HG03135 (cell line): Measurements from ENCODE around the gene BOLA1.
"Not testable (repeated sequence)": the region's sequence is repeated elsewhere in the genome, so short reads cannot be mapped to it uniquely, and the experiment has no call there.

Source experiments
- ATAC-seq: cut with Tn5 transposase; IDR thresholded peaks from one replicate; pipeline ENCODE4 v1.9.1; 2021; ENCODE audit warnings: mild to moderate bottlenecking, moderate library complexity; ENCODE audit not compliant: unreplicated experiment

Gene BOLA1, protein sequence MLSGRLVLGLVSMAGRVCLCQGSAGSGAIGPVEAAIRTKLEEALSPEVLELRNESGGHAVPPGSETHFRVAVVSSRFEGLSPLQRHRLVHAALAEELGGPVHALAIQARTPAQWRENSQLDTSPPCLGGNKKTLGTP

DNA sequence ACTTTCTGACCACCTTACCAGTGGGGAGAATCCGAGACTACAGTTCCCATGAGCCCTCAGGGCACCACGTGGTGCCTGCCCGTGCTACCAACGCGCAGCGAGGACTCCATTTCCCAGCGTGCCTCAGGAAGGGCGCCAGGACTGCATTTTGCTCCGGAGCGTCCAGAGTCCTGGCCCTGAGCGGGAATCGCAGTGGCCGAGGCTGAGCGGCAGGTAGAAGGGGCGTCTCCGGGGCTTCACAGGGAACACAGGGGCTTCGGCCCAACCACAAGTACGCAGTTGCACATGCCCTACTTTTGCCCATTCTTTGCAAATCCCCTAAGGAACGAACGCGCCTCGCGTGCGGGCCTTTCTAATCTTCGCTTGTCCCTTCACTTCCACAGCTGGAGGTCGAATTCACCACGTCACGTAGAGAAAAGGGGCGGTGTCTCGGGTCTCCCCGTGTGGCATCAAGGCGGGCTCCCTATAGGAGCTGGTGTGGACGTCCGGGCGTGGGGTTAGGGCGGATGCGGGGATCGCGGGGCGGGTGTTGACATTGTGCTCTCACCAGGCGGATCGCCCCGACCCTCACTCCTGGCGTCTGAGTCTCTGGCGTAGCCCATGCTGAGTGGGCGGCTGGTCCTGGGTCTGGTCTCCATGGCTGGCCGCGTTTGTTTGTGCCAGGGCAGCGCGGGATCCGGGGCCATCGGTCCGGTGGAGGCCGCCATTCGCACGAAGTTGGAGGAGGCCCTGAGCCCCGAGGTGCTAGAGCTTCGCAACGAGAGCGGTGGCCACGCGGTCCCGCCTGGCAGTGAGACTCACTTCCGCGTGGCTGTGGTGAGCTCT lies at the start of gene BOLA1:
Gene BOLA1 (plus strand): TSS at position 109 of the 825 bp plus-strand sequence. CDS start 492 bp downstream, at position 601.
- ATAC-seq, result peak; percentile 90

DNA sequence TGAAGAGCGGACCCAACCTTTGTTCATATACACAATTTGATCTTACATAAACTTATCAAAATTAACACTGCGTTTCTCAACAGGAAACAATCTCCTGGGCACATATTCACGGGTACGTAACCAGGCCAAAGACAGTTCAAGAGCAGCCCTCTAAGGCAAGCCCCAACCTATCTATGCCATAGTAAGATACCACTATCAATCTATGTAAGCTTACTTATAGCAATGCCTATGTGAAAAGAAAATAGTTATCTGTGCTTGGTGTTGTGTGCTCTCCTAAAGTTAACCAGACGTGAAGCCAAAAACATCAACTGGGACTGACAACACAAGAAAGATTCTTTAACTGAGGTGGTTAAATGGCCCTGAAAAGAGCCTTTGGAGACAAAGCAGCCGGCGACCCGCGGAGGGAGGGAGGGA lies 49.4 kb upstream of the BOLA1 start:
- no peak for ATAC-seq

DNA sequence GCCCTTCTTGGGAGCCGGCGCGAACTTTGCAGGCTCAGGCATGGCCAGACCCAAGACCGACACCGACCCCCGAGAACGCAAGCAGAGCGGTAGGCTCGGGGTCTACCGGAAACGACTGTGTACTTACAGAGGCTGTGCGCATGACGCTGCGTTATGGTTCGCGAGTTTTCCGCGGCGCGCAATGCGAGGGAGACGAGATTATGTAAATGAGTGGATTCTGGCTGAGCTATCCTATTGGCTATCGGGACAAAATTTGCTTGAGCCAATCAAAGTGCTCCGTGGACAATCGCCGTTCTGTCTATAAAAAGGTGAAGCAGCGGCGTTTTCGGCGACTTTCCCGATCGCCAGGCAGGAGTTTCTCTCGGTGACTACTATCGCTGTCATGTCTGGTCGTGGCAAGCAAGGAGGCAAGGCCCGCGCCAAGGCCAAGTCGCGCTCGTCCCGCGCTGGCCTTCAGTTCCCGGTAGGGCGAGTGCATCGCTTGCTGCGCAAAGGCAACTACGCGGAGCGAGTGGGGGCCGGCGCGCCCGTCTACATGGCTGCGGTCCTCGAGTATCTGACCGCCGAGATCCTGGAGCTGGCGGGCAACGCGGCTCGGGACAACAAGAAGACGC lies 48.5 kb upstream of the BOLA1 start:
- ATAC-seq, result peak; percentile 59

DNA sequence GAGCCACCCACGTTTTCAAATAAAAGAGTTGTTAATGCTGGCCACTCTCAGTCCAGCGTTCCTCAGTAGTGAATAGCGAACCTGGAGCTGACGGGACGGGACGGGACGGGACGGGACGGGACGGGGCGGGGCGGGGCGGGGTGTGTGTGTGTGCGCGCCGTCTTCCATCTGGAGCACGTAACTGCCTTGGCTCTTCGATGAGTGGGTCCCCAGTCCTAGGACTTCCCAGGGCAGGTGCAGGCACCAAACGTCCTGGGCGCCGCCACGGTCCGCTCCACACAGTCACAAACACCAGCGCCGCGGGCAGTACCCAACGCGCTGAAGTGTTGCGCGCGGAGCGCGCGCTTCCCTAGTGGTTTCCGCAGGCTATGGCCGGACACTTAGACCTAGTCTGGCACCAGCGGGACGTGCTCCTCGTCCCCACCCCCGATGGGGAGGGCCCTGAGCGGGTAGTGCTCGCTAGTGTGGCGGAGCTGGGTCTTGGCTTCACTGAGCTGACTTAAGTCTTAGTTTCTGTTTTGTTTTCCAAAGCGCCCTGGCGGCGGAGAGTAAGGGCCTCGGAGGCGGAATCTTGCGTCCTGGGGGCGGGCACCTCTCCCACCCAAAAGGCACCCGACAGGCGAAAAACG lies 47.7 kb upstream of the BOLA1 start:
- peak; percentile 37 for ATAC-seq

DNA sequence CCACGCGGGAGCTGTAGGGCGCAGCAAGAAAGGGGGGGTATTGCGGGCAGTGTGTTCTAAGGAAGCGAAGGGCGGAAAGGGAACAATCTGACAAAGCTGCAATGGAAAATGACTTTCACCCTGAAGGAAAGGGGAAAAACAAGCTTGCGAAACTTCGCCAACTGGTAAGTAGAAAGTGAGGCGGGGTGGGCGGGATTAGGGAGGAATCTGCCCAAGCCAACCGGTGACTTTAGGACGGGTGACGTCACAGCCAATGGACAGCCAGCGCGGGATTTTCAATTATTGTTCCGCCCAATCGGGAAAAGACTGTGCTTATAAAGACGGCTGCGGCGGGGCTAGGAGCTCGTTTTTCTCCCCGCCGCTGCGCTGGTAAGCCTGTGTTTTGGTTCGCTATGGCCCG lies 47.1 kb upstream of the BOLA1 start:
- ATAC-seq, result peak; percentile 22

DNA sequence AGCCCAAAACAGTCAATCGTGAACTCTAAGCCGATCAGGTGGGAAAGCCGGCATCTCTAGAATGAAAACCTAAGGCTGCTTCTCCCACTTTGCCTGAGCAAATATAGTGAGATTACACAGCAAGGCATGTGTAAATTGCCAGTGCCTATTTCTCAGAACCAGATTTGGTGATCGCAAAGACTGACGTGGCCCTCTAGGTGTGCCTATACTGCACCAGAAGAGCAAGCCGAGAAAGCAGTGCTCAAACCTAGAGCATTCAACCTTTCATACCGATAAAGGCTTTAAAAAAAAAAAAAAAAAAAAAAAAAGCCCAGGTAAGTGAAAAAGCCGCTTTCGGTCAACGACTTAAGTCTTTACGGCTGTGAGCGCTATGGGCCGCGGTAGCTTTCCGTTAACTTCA lies 39.1 kb upstream of the BOLA1 start:
- not testable (repeated sequence) for ATAC-seq

DNA sequence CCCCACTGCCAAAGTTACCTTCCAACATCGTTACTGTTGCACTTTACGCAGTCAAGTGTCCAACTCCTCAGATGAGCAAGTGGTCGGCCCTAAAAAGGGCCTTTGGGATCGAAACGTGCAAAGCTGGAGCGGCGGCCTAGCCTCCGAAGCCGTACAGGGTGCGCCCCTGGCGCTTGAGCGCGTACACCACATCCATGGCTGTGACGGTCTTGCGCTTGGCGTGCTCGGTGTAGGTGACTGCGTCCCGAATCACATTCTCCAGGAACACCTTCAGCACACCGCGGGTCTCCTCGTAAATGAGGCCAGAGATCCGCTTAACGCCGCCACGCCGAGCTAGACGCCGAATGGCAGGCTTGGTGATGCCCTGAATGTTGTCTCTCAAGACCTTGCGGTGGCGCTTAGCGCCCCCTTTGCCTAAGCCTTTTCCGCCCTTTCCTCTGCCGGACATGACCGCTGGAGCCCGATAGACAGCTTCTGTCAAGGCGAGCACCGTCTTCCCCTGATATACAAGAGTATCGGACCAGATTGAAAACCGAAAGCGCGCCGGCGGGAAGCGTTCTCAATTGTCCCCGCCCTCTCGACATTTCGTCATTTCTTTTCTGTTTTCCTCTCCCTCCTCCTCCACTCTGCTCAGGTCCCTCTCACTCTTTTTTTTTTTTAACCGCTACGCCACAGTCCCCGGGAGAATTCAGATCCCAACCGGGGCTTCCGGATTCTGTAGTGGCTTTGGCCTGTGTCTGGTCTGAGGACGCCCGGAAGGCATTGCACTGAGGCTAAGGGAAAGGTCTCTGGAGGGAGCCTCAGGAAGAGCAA lies 38.5 kb upstream of the BOLA1 start:
- ATAC-seq, result peak; percentile 66

DNA sequence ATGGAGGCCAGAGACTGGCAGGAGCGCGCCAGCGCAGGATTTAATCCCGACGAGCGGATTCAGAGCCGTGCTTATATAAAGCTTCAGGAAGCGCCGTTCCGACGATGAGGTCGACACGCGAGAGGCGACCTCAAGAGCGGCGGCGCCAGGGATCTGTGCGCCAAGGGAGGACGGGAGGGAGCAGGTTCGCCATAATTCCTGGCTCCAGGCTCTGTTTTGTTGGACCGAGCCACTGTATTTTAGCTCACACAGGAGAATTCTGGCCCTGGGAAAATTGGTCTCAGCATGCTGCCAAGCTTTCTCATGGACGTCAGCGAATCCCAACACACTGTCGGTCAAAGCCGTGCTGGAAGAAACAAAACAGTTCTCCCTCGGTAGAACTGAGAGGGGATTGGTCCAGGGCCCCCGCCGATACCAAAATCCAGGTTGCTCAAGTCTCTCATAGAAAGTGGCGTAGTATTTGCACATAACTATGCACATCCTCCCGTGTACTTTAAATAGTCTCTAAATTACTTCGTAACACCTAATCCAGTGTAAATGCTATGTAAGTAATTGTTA lies 37.8 kb upstream of the BOLA1 start:
- peak; percentile 6 for ATAC-seq

DNA sequence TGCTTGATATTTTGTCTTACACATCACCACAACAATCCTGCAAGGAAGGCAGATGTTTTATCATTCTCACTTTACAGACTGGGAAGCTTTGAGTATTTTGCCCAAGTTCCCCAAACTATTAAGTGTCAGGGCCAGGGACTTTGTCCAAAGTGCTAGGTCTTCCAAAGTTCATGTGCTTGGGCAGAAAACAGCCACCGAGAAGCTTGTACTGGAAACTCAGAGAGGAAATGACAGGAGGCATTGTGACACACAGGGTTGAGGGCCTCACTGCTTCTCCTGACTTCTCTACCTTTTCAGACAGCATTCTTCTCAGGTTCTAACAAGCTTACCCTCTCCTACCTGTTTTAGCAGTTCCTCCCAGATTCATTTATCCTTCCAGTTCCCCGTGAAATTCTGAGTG lies 32.5 kb upstream of the BOLA1 start:
- ATAC-seq, result not testable (repeated sequence)

DNA sequence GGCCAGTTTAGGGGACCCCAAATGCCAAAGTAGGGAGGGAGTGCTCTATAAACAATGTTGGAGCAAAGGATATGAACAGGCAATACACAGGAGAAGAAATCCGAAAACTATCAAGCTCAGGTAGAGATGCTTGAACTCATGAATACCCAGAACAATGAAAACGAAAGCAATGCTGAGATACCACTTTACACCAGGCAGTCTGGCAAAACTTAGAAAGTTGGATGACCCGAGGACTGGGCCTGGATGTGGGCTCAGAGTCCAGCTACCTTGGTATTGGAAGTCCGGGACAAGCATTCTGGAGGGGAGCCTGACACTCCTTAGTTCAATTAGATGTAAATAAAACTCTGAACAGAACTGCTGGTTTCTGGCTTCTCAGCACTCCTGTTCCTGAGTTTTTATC lies 26.3 kb upstream of the BOLA1 start:
- ATAC-seq, result not testable (repeated sequence)

DNA sequence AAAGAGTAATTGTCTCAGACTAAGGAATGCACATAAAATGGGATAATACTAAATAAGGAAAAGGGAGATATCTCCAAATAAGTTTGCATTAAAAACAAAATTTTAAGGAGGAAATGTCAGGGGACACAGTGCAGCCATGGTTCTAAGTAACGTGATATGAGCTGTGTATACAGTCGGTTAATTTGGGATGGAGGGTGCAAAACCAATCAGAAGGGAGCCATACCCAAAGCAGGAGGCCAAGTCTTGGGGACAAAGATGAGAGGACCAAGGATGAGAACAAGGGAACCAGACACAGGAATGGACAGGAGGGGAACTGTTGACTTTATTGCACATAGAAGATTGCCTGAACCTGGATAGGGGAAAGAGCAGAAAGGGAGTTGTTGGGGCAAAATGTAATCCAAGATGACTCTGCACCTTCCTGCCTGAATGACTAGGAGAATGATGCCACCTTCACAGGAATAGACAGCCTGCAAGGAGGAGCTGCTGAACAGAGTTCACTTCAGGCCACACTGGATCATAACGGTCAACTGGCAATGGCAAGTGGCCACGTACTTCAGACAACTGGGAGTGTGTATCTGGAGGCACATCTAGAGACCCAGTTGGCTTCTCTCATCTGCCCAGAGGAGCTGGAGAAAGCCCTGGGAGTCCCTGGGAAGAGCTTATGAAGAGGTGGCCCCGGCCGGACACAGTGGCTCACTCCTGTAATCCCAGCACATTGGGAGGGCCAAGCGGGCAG lies 22.0 kb upstream of the BOLA1 start:
- ATAC-seq, result no peak

DNA sequence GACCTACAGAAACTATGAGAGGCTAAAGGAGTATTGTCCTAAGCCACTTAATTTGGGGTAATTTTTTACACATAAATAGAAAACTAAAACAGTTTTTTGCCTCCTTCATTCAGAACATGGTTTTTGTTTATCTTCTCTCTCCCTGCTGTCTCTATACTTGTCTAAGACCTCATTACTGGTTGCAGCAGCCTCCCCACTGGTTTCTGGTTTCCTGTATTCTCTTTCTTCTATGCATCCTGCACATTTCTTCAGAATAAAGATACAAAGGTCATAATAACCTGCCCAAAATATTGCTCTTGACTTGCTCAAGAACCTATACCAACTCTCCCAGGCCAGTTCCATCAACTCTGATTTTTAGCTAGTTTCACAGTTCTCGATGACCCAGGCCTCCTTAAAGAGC lies 19.8 kb upstream of the BOLA1 start:
- no peak for ATAC-seq

DNA sequence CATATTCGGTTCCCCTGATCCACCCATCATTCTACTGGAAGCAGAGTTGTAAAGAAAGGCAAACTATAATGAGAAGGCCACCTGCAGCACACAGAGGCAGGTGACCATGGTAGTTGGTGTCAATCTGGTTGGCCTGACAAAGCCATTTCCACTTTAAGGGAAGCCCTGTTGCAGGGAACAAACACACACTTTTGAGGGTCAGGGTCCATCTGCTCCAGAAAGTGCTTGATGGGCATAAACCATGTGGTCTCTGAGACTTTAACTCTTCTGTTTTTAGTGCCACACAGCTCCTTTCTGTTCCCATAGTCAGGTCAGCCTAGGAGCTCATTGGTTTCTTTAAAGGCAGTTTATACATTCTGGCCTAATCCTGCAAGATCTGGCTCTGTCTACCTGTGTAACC lies 17.5 kb upstream of the BOLA1 start:
- ATAC-seq, result no peak

DNA sequence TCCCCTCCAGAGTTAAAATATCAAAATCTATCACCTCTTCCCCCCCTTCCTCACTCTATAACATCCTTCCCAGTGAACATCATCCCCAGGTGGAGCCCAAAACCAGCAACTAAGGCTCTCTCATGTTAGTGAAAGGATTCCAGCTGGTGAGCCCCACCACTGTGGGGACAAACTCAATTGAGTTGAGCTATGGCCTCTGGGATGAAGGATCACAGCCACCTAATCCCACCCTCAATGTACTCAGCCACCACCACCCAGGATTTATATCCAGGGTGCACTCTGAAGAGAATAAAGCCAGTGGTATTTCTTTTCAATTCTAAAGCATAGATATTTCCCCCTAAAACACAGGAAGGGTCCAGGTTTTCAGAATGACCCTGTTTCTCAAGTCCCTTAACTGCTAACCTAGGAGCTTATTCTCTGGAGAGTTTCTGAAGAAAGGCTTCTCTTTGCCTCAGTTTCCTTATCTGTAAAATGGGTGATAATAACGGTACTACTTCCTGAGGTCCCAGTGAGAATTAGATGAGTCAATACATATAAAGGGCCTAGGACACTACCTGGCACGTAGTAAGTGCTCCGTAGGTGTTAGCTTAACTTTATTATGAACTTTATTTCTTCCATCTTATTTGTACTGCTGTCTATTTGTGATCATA lies 15.6 kb upstream of the BOLA1 start:
- ATAC-seq, result no peak

DNA sequence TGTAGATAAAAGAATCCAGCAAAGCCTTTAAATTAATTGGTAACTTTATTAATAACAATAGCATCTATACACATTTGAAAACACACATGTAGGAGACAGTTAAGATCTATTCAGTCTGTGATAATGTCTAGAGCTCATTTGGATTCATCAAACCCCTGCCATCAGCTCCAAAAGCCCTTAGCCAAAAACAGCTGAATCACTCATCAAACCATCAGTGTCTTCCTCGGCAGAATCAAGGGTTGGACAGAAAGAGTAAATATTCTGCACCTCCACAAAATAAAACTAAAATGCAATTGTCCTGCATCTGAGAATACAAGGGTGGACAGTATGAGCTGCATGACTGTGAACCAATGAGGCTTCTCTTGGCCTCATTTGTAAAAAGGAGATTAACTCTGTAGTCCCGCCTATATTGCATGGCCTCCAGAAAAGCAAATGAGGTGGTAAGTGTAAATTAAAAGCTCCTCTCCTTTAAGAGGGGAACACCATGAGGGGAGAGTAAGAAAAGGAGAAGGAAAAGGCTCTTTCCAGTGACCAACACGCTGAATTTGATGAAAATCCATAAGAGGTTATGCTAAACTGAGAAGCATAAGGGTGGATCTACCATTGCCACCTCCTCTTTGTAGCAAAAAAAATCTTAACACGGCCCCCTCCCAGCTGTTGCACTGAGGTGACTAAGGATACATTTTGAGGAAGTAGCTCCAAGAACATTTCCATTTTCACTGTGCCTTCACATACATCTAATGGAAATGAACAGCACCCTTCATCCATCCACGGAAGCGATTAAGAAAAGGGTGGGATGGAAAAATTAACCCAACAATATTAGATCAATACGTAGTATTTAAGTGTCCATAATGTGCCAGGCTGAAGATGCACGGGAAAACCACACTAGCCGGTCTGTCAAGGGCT lies 14.7 kb upstream of the BOLA1 start:
- ATAC-seq, result no peak

DNA sequence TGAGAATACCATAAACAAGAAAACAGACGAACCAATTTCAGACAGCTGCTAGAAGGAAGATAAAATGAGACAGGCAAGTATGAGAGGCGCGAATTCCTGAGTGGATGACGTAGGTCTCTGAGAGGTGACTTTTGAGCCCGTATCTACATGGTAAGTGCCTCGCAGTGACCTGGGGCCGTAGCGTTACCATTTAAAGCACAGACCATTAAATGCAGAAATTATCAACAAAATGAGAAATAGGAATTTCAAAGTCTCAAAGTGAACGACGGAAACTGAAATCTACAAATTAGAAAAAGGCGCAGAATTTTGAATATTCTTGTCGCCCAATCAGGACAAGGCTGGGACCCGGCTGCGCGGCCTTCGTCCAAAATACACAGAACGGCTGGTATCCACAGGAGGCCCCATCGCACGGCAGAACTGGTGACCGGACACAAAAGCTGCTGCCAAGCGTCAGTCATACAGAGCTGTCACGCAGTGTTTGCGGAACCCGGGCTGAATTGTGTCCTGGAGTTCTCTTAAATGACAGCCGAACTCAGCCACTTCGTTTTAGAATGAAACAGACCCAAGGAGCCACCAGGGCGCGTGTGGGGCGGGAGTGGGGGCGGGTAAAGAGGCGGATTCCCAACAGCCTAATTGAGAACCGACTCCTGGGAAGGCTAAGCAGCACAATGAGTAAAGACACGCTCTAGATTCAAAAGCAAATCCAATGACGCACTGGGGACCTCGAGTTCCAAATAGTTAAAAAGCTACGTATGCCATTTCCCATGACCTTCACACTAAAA lies 13.8 kb upstream of the BOLA1 start:
- ATAC-seq, result no peak

DNA sequence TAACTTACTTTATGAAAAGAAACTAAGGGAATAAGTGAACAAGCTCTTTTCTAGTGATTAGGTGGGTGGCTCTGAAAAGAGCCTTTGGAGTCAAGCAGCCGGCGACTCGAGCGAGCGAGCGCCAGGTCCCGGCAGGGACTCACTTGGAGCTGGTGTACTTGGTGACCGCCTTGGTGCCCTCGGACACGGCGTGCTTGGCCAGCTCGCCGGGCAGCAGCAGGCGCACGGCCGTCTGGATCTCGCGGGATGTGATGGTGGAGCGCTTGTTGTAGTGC lies 13.3 kb upstream of the BOLA1 start:
- ATAC-seq, result not testable (repeated sequence)
